ENCODE data around the gene TMED4.

DNA sequence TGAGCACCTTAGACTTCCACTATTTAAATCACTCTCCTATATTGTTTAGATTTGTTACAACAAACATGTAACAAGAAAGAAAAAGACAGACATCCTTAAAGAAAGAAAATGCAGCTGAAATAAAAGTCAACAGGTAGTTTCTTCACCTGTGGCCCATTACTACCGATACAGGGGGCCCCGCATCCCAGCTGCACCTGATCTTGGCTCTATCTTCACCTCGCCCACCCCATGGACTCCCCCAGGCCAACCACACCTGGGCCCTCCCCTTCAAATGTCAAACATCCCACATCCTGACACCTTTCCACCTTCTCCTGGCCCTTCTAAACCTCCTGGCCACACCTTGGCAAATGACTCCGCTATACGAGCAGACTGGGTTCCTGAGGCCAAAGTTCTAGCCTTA lies 15.4 kb downstream of the TMED4 start:
- TF ChIP-seq, protein P1, sequence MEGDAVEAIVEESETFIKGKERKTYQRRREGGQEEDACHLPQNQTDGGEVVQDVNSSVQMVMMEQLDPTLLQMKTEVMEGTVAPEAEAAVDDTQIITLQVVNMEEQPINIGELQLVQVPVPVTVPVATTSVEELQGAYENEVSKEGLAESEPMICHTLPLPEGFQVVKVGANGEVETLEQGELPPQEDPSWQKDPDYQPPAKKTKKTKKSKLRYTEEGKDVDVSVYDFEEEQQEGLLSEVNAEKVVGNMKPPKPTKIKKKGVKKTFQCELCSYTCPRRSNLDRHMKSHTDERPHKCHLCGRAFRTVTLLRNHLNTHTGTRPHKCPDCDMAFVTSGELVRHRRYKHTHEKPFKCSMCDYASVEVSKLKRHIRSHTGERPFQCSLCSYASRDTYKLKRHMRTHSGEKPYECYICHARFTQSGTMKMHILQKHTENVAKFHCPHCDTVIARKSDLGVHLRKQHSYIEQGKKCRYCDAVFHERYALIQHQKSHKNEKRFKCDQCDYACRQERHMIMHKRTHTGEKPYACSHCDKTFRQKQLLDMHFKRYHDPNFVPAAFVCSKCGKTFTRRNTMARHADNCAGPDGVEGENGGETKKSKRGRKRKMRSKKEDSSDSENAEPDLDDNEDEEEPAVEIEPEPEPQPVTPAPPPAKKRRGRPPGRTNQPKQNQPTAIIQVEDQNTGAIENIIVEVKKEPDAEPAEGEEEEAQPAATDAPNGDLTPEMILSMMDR (conservative IDR thresholded peaks at IDR 0.05; ENCODE audit: low read depth, low read length), result no peak
- no peak for TF ChIP-seq EZH2 (IDR thresholded peaks at IDR 0.05; ENCODE audit: borderline replicate concordance, low read depth, low read length, poor library complexity, severe bottlenecking)
